ENCODE data around the gene PPARA. TPM values are rescaled to one million over a fixed set of nuclear protein-coding genes. Genes with fewer than 3 reads are reported as not detected.

PPARA gene
- polyA plus RNA-seq, 1 of the 3 experiments (the other 2 are of a cell fraction) = 4.5 TPM

- Histone ChIP-seq H3K79me2 (ENCODE audit: insufficient read depth) (peaks cover 100% of the 10 kb centered on the region), H3K4me3 (ENCODE audit: low read depth in 2 of 2, low read length in 1 of 2) (no peak overlapping the region), H3K27me3 (ENCODE audit: insufficient read depth) (no peaks in the 10 kb centered on the region), H2AFZ (ENCODE audit: low read depth) (no peak overlapping the region), H3K4me1 (ENCODE audit: control insufficient read depth in 1 of 2, insufficient read depth in 2 of 2, low read depth in 1 of 2, low read length in 1 of 2) (peaks cover 36 to 93% of the 10 kb centered on the region in 2 experiments), H3K27ac (ENCODE audit: low read depth in 2 of 2, low read length in 1 of 2) (peak overlapping the region; percentile 60 to 98), H3K9me2 (no peaks in the 10 kb centered on the region), H4K20me1 (ENCODE audit: insufficient read depth) (peaks cover 100% of the 10 kb centered on the region), H3K36me3 (replicated peaks in 1 of 2; ENCODE audit: control insufficient read depth in 1 of 2, insufficient read depth in 2 of 2, low read length in 1 of 2) (peaks cover 86 to 92% of the 10 kb centered on the region in 2 experiments), H3K4me2 (peak overlapping the region; percentile 1; the same call in 1 of the 2 replicates), H3K9ac (no peak overlapping the region), H3K9me3 (no peaks in the 10 kb centered on the region), H3F3A (replicated peaks; ENCODE audit: insufficient read depth) (peaks cover 94% of the 10 kb centered on the region)
- TF ChIP-seq NRF1 (IDR thresholded peaks at IDR 0.05; ENCODE audit: low read depth, low read length) (no peak), POLR2AphosphoS5 (IDR thresholded peaks at IDR 0.05; ENCODE audit: low read depth, low read length) (peak; percentile 43; the same call in 1 of the 2 replicates), FOXJ3 (CRISPR knock-in tag; IDR thresholded peaks at IDR 0.05) (no peak)
- DNase-seq = no peak
- WGBS (ENCODE audit: low lambda C conversion rate) = 51% methylated on average over 5 of the region's 17 CpGs
- ChIA-PET CTCF (interaction anchor here (0.6 kb wide), 1 partner anchor 9 kb away, joined by 3 read pairs; no protein-coding TSS in a partner anchor), POLR2A (no interaction called here)
These were observed 45.3 kb upstream of the PPARA start for GRCh38 chr22:46104881-46105493.

- ChIA-PET CTCF (interaction anchor here (2.2 to 2.9 kb wide), 3 partner anchors 11 to 99 kb away, joined by 12 to 14 read pairs (median 13); no protein-coding TSS in a partner anchor), POLR2A (interaction anchor here (1.9 kb wide), 1 partner anchor 97 kb away, joined by 6 read pairs; no protein-coding TSS in a partner anchor)
- Histone ChIP-seq H3K79me2 (ENCODE audit: insufficient read depth) (peaks cover 100% of the 10 kb centered on the region), H3K9ac (peak overlapping the region; percentile 29; the same call in 1 of the 2 replicates), H3K9me3 (no peaks in the 10 kb centered on the region), H3K4me3 (ENCODE audit: low read depth in 2 of 2, low read length in 1 of 2) (no peak overlapping the region), H3K27ac (ENCODE audit: low read depth in 2 of 2, low read length in 1 of 2) (peak overlapping the region; percentile 60 to 98), H3K9me2 (no peaks in the 10 kb centered on the region), H2AFZ (ENCODE audit: low read depth) (no peak overlapping the region), H3K36me3 (replicated peaks in 1 of 2; ENCODE audit: control insufficient read depth in 1 of 2, insufficient read depth in 2 of 2, low read length in 1 of 2) (peaks cover 88 to 92% of the 10 kb centered on the region in 2 experiments), H3K4me1 (ENCODE audit: control insufficient read depth in 1 of 2, insufficient read depth in 2 of 2, low read depth in 1 of 2, low read length in 1 of 2) (peaks cover 43 to 93% of the 10 kb centered on the region in 2 experiments), H4K20me1 (ENCODE audit: insufficient read depth) (peaks cover 100% of the 10 kb centered on the region), H3F3A (replicated peaks; ENCODE audit: insufficient read depth) (peaks cover 95% of the 10 kb centered on the region), H3K27me3 (ENCODE audit: insufficient read depth) (no peaks in the 10 kb centered on the region), H3K4me2 (peak overlapping the region; percentile 50; the same call in 1 of the 2 replicates)
- TF ChIP-seq REST (IDR thresholded peaks at IDR 0.05; ENCODE audit: low read depth, low read length) = no peak
- no peak for TF ChIP-seq MXI1 (IDR thresholded peaks at IDR 0.05; ENCODE audit: low read depth, low read length)
- no peak for DNase-seq
- WGBS (ENCODE audit: low lambda C conversion rate) = 58% methylated on average over 11 of the region's 25 CpGs
These were observed 44.6 kb upstream of the PPARA start for GRCh38 chr22:46105494-46106278.
